ENCODE measurements around the gene KNSTRN. TPM values are rescaled to one million over a fixed set of nuclear protein-coding genes. Genes with fewer than 3 reads are reported as not detected.

Gene KNSTRN
- total and polyA plus RNA-seq, 9 donors, result 17.8 to 24.8 (median 22.2) TPM

- Histone ChIP-seq H3K27me3 (ENCODE audit: control insufficient read depth, insufficient read depth, low read length) (peaks cover 73% of the 10 kb centered on the region), H3K4me1 (ENCODE audit: control insufficient read depth, insufficient read depth, low read length) (peaks cover 49% of the 10 kb centered on the region), H3K36me3 (ENCODE audit: control insufficient read depth, insufficient read depth, low read length) (no peaks in the 10 kb centered on the region), H3K27ac (ENCODE audit: low read length) (no peak overlapping the region), H3K4me3 (ENCODE audit: low read length) (peak overlapping the region; percentile 53), H3K9me3 (replicated peaks; ENCODE audit: control insufficient read depth, low read depth, low read length) (no peaks in the 10 kb centered on the region)
- 0% methylated on average over 5 of the region's 15 CpGs for WGBS (ENCODE audit: insufficient coverage)
- DNase-seq, result peak; percentile 39
Measured at GRCh38 chr15:40439461-40439959, 57.0 kb downstream of the KNSTRN start.

GRCh38 chr15:40439960-40440742 is 57.6 kb downstream of the KNSTRN start:
- Histone ChIP-seq H3K27me3 (ENCODE audit: control insufficient read depth, insufficient read depth, low read length) (peaks cover 66% of the 10 kb centered on the region), H3K27ac (ENCODE audit: low read length) (no peak overlapping the region)

GRCh38 chr15:40440743-40441564 is 58.4 kb downstream of the KNSTRN start, which contains the start of gene BAHD1:
BAHD1 (plus strand) TSS chr15:40440953; CDS start chr15:40458465, 17,512 bp downstream.
- peak within 1 kb of the TSS; percentile 68 for H3K4me3 ChIP-seq (ENCODE audit: low read length)
- H3K36me3 ChIP-seq (ENCODE audit: control insufficient read depth, insufficient read depth, low read length), result no peaks in the 10 kb centered on the region
- WGBS (ENCODE audit: insufficient coverage), result under 1% methylated on average over 112 of the region's 119 CpGs
- DNase-seq, result peak; percentile 98
- H3K4me1 ChIP-seq (ENCODE audit: control insufficient read depth, insufficient read depth, low read length), result peaks cover 46% of the 10 kb centered on the region
- H3K27me3 ChIP-seq (ENCODE audit: control insufficient read depth, insufficient read depth, low read length), result peaks cover 59% of the 10 kb centered on the region
- no peaks in the 10 kb centered on the region for H3K9me3 ChIP-seq (replicated peaks; ENCODE audit: control insufficient read depth, low read depth, low read length)
- no peak within 1 kb of the TSS for H3K27ac ChIP-seq (ENCODE audit: low read length)

More at GRCh38 chr15:40439960-40440742, 57.6 kb downstream of the KNSTRN start:
- Histone ChIP-seq H3K9me3 (replicated peaks; ENCODE audit: control insufficient read depth, low read depth, low read length) (no peaks in the 10 kb centered on the region), H3K4me1 (ENCODE audit: control insufficient read depth, insufficient read depth, low read length) (peaks cover 49% of the 10 kb centered on the region), H3K36me3 (ENCODE audit: control insufficient read depth, insufficient read depth, low read length) (no peaks in the 10 kb centered on the region), H3K4me3 (ENCODE audit: low read length) (peak overlapping the region; percentile 53)
- 0% methylated on average over 19 of the region's 35 CpGs for WGBS (ENCODE audit: insufficient coverage)
- DNase-seq, result peak; percentile 51

- no peaks in the 10 kb centered on the region for H3K36me3 ChIP-seq (ENCODE audit: control insufficient read depth, insufficient read depth, low read length)
- H3K4me3 ChIP-seq (ENCODE audit: low read length), result peak overlapping the region; percentile 68
- H3K27ac ChIP-seq (ENCODE audit: low read length), result no peak overlapping the region
- peaks cover 37% of the 10 kb centered on the region for H3K4me1 ChIP-seq (ENCODE audit: control insufficient read depth, insufficient read depth, low read length)
- DNase-seq, result peak; percentile 34
- under 1% methylated on average over 93 of the region's 119 CpGs for WGBS (ENCODE audit: insufficient coverage)
- H3K27me3 ChIP-seq (ENCODE audit: control insufficient read depth, insufficient read depth, low read length), result peaks cover 50% of the 10 kb centered on the region
- H3K9me3 ChIP-seq (replicated peaks; ENCODE audit: control insufficient read depth, low read depth, low read length), result no peaks in the 10 kb centered on the region
Measured at GRCh38 chr15:40441565-40442531, 59.3 kb downstream of the KNSTRN start.

- Histone ChIP-seq H3K9me3 (replicated peaks; ENCODE audit: control insufficient read depth, low read depth, low read length) (no peaks in the 10 kb centered on the region), H3K36me3 (ENCODE audit: control insufficient read depth, insufficient read depth, low read length) (no peaks in the 10 kb centered on the region), H3K27ac (ENCODE audit: low read length) (no peak overlapping the region), H3K4me1 (ENCODE audit: control insufficient read depth, insufficient read depth, low read length) (peaks cover 27% of the 10 kb centered on the region), H3K4me3 (ENCODE audit: low read length) (no peak overlapping the region), H3K27me3 (ENCODE audit: control insufficient read depth, insufficient read depth, low read length) (peaks cover 36% of the 10 kb centered on the region)
- WGBS (ENCODE audit: insufficient coverage), result no CpG with 5 or more reads among the region's 4 CpGs
- no peak for DNase-seq
Measured at GRCh38 chr15:40443255-40443654, 60.7 kb downstream of the KNSTRN start.

GRCh38 chr15:40443846-40444245 is 61.3 kb downstream of the KNSTRN start:
- Histone ChIP-seq H3K4me3 (ENCODE audit: low read length) (no peak overlapping the region), H3K27ac (ENCODE audit: low read length) (no peak overlapping the region), H3K27me3 (ENCODE audit: control insufficient read depth, insufficient read depth, low read length) (peaks cover 30% of the 10 kb centered on the region), H3K36me3 (ENCODE audit: control insufficient read depth, insufficient read depth, low read length) (no peaks in the 10 kb centered on the region), H3K9me3 (replicated peaks; ENCODE audit: control insufficient read depth, low read depth, low read length) (no peaks in the 10 kb centered on the region), H3K4me1 (ENCODE audit: control insufficient read depth, insufficient read depth, low read length) (peaks cover 25% of the 10 kb centered on the region)
- 38% methylated on average over 1 of the region's 3 CpGs for WGBS (ENCODE audit: insufficient coverage)
- DNase-seq, result no peak

Other genes with a start within 250 kb of the KNSTRN start
- 11.8 TPM for gene BUB1B, start 221.7 kb upstream of the KNSTRN start, total RNA-seq
- gene BUB1B, start 221.7 kb upstream of the KNSTRN start, polyA plus RNA-seq (ENCODE audit: insufficient read depth in 1 of 8, insufficient read length in 8 of 8, low replicate concordance in 1 of 8), result 10 to 100 TPM; 10.8 to 20.7 (median 14.7) TPM
- gene PAK6, start 143.7 kb upstream of the KNSTRN start, total RNA-seq, result 0.44 TPM
- gene PAK6, start 143.7 kb upstream of the KNSTRN start, polyA plus RNA-seq (ENCODE audit: insufficient read depth in 1 of 8, insufficient read length in 8 of 8, low replicate concordance in 1 of 8), result 1 to 10 TPM in 2 of 8 donors, under 1 TPM in 6; 0.29 to 1.6 (median 0.55) TPM
- gene ANKRD63, start 99.7 kb upstream of the KNSTRN start, total RNA-seq, result 0.22 TPM
- under 1 TPM in 5 of 8 donors, not detected in 3; 0.11 to 0.22 (median 0.15) TPM for gene ANKRD63, start 99.7 kb upstream of the KNSTRN start, polyA plus RNA-seq (ENCODE audit: insufficient read depth in 1 of 8, insufficient read length in 8 of 8, low replicate concordance in 1 of 8)
- 4.8 TPM for gene PLCB2, start 74.8 kb upstream of the KNSTRN start, total RNA-seq
- gene PLCB2, start 74.8 kb upstream of the KNSTRN start, polyA plus RNA-seq (ENCODE audit: insufficient read depth in 1 of 8, insufficient read length in 8 of 8, low replicate concordance in 1 of 8), result 10 to 100 TPM in 2 of 8 donors, 1 to 10 TPM in 6; 6.2 to 11.5 (median 8.7) TPM
- 12.4 TPM for gene INAFM2, start 59.0 kb upstream of the KNSTRN start, total RNA-seq
- gene INAFM2, start 59.0 kb upstream of the KNSTRN start, polyA plus RNA-seq (ENCODE audit: insufficient read depth in 1 of 8, insufficient read length in 8 of 8, low replicate concordance in 1 of 8), result 10 to 100 TPM; 10.7 to 16.7 (median 13.5) TPM
- gene CCDC9B, start 41.8 kb upstream of the KNSTRN start, total RNA-seq, result 5.3 TPM
- 10 to 100 TPM; 10.2 to 16.8 (median 12.5) TPM for gene CCDC9B, start 41.8 kb upstream of the KNSTRN start, polyA plus RNA-seq (ENCODE audit: insufficient read depth in 1 of 8, insufficient read length in 8 of 8, low replicate concordance in 1 of 8)
- not detected for gene PHGR1, start 31.7 kb upstream of the KNSTRN start, total RNA-seq
- 10 to 100 TPM in 1 of 8 donors, 1 to 10 TPM in 1, under 1 TPM in 1, not detected in 5; 0.41 to 33.7 (median 4.7) TPM for gene PHGR1, start 31.7 kb upstream of the KNSTRN start, polyA plus RNA-seq (ENCODE audit: insufficient read depth in 1 of 8, insufficient read length in 8 of 8, low replicate concordance in 1 of 8)
- gene DISP2, start 24.5 kb upstream of the KNSTRN start, total RNA-seq, result 0.75 TPM
- gene DISP2, start 24.5 kb upstream of the KNSTRN start, polyA plus RNA-seq (ENCODE audit: insufficient read depth in 1 of 8, insufficient read length in 8 of 8, low replicate concordance in 1 of 8), result 1 to 10 TPM in 5 of 8 donors, under 1 TPM in 3; 0.20 to 4.3 (median 1.4) TPM
- gene IVD, start 23.1 kb downstream of the KNSTRN start, total RNA-seq, result 30.5 TPM
- gene IVD, start 23.1 kb downstream of the KNSTRN start, polyA plus RNA-seq (ENCODE audit: insufficient read depth in 1 of 8, insufficient read length in 8 of 8, low replicate concordance in 1 of 8), result 10 to 100 TPM; 42.6 to 60.3 (median 49.3) TPM
- 12.1 TPM for gene BAHD1, start 58.2 kb downstream of the KNSTRN start, total RNA-seq
- gene BAHD1, start 58.2 kb downstream of the KNSTRN start, polyA plus RNA-seq (ENCODE audit: insufficient read depth in 1 of 8, insufficient read length in 8 of 8, low replicate concordance in 1 of 8), result 10 to 100 TPM; 13.3 to 22.6 (median 19.0) TPM
- gene CHST14, start 88.3 kb downstream of the KNSTRN start, total RNA-seq, result 16.0 TPM
- 10 to 100 TPM; 32.1 to 48.4 (median 43.0) TPM for gene CHST14, start 88.3 kb downstream of the KNSTRN start, polyA plus RNA-seq (ENCODE audit: insufficient read depth in 1 of 8, insufficient read length in 8 of 8, low replicate concordance in 1 of 8)
- 13.6 TPM for gene CCDC32, start 182.3 kb downstream of the KNSTRN start, total RNA-seq
- gene CCDC32, start 182.3 kb downstream of the KNSTRN start, polyA plus RNA-seq (ENCODE audit: insufficient read depth in 1 of 8, insufficient read length in 8 of 8, low replicate concordance in 1 of 8), result 10 to 100 TPM; 15.7 to 25.9 (median 21.4) TPM
- gene RPUSD2, start 186.6 kb downstream of the KNSTRN start, total RNA-seq, result 11.0 TPM
- gene RPUSD2, start 186.6 kb downstream of the KNSTRN start, polyA plus RNA-seq (ENCODE audit: insufficient read depth in 1 of 8, insufficient read length in 8 of 8, low replicate concordance in 1 of 8), result 10 to 100 TPM in 5 of 8 donors, 1 to 10 TPM in 3; 8.7 to 12.0 (median 10.8) TPM
- gene KNL1, start 211.5 kb downstream of the KNSTRN start, total RNA-seq, result 8.7 TPM
- gene KNL1, start 211.5 kb downstream of the KNSTRN start, polyA plus RNA-seq (ENCODE audit: insufficient read depth in 1 of 8, insufficient read length in 8 of 8, low replicate concordance in 1 of 8), result 10 to 100 TPM in 4 of 8 donors, 1 to 10 TPM in 4; 8.7 to 16.9 (median 10.9) TPM

Measured in muscle of leg (tissue), 11 donors.